SIG-M5 treated with dmso at 0.1 percent for 504 hours (cell line): ENCODE results near the gene CCNL2.
"Not testable (repeated sequence)": the region's sequence is repeated elsewhere in the genome, so short reads cannot be mapped to it uniquely, and the experiment has no call there.

Experiments
- DNase-seq: peaks from one replicate; lab custom pipeline; 2025; ENCODE audit not compliant: unreplicated experiment; lab: John Stamatoyannopoulos, UW

CCNL2 gene

GRCh38 chr1:1419813-1420653, 20.9 kb upstream of the CCNL2 start:
- DNase-seq, result no peak

- DNase-seq, result no peak
Measured at GRCh38 chr1:1419363-1419812, 20.3 kb upstream of the CCNL2 start.

DNA sequence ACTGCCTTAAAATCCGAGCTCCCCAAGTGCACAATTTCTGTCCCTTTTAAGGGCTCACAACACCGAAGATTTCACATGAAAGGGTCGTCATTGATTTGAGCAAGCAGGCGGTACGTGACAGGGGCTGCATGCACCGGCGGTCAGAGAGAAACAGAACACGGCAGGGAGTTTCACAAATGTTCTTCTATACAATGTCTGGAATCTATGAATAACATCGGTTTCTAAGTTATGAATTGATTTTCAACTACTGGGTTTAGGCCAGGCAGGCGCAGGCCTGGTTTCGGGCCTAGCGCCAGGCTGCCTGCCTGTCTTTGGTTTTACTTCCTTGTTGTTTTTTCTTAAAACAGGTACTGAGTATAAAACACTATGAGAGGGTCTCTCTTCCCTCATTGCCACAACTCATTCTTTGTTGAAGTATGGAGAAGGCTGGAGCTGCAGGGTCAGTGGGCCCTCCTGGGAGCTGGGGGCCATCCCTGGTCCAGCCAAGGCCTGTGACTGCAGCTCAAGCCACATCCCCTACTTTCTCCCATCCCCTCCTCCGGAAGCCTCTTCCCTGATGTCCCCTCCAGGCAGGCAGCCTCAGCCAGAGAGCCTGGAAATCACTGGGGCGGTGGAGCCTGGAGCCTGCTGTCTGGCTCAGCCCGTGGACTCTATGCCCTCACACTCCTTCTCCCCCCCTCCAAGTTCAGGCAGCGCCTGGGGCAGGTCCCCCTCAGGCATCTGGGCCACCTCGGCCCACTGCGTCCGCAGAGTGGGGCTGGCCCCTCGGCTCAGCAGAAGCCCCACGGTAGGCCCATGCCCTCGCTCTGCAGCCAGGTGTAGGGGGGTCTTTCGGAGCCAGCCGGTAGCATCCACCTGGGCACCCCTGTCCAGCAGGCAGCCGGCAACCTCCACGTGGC, 19.6 kb upstream of the CCNL2 start:
- no peak for DNase-seq

DNA sequence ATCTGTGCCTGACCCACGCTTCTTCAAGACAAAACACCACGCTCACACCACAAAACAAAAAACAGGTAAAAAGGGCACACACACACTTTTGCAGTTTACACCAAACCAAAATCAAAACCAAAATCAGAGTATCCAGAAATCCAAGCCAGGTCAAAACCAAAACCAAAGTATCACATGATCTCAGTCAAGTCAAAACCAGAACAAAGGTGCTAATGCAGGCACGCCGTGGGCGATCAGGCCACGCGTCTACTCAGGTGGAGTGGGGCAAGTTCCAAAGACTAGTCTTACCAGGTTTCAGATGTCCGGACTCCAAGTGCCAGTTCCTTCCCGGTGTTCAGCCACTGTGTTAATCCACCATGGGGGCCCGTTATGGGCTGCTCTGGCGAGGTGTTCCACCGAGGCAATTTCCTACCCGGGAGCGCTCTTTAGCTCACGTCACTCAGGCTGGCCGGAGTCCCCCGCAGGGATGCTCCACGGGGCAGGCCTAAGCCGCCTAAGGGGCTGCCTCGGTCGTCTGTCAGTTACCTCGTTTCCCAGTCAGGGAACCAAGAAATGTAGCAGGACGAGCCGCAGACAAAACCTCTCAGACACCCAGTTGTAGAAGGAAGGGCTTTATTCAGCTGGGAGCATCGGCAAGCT, 18.8 kb upstream of the CCNL2 start:
- not testable (repeated sequence) for DNase-seq

DNA sequence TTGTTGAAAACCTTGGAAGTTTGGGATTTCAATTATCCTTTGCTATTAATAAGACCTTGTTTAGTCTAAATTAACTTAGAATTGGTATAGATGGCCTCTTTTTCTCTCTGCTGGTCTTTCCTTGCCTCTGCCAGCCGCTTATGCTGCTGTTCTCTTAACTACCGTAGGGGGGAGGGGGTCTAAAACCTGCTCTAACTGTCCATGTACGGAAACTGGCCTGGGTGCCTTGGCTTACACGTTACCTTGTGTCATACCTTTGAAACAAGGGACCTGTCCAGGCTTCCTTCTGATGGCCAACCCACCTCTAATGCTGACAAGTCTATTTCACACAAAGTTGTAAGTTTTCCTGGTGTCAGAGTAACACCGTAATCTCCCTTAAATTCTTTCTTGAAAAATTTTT, 18.3 kb upstream of the CCNL2 start:
- DNase-seq, result not testable (repeated sequence)

DNA sequence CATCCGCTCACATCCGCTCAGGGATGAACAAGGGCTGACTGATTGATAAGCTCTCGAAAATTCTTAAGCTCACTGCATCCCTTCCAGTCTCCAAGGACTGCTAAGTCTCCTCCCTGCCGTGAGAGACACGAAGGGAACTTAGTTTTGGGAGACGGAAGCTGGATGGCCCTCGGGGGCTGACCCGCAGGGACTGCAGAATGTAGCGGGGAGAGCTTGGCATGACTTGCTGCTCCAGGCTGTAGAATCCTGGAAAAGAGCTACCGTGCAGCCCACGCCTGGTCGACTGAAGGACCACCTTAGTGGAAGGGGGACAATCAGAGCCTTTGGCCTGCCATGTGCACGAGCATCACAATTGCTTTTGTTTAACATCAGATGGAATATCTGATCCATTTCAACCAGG, 16.6 kb upstream of the CCNL2 start:
- DNase-seq, result no peak

DNA sequence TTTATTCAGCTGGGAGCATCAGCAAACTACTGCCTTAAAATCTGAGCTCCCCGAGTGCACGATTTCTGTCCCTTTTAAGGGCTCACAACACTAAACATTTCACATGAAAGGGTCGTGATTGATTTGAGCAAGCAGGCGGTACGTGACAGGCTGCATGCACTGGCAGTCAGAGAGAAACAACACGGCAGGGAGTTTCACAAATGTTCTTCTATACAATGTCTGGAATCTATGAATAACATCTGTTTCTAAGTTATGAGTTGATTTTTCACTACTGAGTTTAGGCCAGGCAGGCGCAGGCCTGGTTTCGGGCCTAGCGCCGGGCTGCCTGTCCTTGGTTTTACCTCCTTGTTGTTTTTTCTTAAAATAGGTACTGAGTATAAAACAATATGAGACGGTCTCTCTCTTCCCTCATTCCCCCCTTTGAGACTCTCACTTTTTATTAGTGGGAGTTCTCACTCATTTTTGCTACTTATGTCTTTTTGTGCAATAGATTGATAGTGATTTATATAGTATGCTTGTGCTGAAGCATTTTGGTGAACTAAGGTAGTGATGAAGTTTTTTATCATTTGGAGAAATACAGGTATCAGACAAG, 13.3 kb upstream of the CCNL2 start:
- DNase-seq, result not testable (repeated sequence)

DNA sequence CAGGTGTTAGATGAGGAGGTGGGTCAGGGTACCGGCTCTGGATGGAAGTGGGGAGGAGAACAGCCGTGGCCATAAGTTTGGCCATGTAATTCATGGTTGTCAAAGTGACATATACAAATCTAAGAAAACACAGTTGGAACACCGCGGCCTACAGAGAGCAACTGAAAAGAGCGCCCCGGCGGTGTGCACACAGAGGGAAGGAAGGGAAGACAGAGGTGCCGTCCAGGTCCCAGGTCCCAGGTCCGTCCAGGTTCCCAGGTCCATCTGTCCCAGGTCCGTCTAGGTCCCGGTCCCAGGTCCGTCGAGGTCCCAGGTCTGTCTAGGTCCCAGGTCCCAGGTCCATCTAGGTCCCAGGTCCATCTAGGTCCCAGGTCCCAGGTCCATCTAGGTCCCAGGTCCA, 12.5 kb upstream of the CCNL2 start:
- DNase-seq, result no peak

- DNase-seq, result not testable (repeated sequence)
Measured at GRCh38 chr1:1410238-1410637, 11.1 kb upstream of the CCNL2 start.

DNA sequence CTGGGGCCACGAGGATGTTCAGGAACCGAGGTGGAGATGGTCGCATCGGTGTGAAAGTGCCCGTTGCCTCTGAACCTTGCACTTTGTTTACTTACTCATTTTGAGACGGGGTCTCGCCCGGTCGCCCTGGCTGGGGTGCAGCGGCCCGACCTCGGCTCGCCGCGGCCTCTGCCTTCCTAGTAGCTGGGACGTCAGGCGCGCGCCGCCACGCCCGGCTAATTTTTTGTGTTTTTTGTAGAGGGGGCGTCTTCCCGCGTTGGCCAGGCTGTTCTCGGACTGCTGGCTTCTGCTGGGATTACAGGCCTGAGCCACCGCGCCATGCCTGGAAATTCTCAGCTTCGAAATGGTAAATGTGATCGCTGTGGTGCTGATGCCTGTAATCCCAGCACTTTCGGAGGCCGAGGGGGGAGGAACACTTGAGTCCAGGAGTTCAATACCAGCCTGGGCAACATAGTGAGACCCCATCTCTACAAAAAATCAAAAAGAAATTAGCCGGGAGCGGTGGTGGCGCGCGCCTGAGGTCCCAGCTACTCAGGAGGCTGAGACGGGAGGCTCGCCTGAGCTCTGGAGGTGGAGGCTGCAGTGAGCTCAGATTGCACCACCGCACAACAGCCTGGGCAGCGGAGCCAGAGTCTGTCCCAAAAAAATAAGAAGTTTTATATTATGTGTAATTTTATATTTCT, 8.6 kb upstream of the CCNL2 start:
- DNase-seq, result no peak

DNA sequence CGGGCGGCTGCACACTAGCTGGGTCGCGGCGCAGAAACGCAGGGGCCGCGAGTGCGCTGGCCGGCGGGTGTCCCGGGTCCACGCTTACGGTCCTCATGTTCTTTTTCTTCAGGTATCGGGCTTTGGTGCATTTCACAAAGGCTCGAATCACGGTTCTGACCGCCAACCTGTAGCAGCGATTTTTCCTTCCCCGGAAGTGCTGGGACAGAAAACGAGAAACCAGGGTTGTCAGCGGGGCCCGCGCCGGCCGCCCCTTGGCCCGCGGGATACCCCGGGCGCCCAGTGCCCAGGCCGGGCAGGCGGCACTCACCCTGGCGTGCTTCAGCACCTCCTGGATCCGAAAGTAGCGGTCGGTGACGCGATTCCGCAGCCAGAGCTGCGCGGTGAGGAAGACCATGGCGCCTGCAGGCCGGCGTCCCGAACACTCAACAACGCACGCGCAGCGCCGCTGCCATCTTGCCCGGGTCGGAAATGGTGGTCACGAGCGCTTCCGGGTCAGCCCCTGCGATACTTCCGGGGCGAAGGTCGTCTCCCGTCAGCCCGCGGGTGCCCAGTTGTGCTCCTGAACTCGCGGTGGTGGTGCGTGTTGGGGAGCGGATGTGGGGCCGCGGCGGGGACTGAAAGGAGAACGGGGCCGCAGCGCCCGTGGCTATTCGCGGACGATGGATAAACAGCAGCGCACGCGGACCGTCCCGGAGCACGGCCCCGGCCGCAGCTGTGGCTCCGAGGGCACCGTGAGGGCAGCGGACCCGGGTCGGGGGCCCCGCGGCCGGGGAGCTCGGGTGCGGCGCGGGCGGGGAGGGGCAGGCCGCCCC, 7.9 kb upstream of the CCNL2 start, which contains the start of gene MRPL20:
MRPL20 (minus strand) TSS at position 473 of the 815 bp plus-strand sequence; CDS start at position 397, 76 bp downstream.
- DNase-seq, result peak; percentile 88

DNA sequence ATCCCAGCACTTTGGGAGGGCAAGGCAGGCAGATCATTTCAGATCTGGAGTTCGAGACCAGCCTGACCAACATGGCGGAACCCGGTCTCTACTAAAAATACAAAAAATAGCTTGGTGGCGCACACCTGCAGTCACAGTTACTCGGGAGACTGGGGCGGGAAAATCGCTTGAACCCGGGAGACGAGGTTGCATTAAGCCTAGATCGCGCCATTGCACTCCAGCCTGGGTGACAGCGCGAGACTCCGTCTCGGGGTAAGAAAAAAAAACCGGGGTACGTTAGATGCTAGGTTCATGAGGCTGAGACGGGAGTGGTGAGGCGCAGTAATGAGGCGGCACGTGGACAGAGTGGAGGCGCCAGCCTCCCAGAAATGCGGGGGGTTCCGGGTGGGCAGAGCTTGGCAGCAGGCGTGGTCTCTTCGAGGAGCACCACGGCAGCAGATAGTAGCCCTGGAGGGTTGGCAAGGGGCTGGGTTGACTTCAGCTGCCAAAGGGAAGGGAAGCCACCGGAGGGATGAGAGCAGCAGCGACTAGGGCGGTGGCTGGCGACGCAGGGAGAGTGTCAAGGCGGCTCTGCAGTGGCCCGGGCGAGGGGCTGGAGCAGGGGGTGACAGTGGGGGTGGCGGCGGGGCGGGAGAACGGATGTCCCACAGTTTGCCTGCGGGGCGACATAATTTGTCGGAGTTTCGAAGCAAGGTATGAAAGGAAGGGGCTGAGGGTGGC, 7.1 kb upstream of the CCNL2 start:
- no peak for DNase-seq

- no peak for DNase-seq
Measured at GRCh38 chr1:1403653-1404052, 4.5 kb upstream of the CCNL2 start.

DNA sequence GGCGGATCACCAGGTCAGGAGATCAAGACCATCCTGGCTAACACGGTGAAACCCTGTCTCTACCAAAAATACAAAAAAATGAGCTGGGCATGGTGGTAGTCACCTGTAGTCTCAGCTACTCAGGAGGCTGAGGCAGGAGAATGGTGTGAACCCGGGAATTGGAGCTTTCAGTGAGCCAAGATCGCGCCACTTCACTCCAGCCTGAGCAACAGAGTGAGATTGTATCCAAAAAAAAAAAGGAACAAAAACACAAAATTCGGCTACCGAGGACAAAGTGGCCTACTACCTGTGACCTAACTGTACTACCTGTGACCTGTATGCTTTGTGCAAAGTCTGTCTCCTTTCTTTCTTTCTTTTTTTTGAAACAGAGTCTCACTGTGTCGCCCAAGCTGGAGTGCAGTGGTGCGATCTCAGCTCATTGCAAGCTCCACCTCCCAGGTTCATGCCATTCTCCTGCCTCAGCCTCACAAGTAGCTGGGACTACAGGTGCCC, 3.8 kb upstream of the CCNL2 start:
- DNase-seq, result not testable (repeated sequence)

- peak; percentile 29 for DNase-seq
Measured at GRCh38 chr1:1402072-1402900, 3.2 kb upstream of the CCNL2 start.

DNA sequence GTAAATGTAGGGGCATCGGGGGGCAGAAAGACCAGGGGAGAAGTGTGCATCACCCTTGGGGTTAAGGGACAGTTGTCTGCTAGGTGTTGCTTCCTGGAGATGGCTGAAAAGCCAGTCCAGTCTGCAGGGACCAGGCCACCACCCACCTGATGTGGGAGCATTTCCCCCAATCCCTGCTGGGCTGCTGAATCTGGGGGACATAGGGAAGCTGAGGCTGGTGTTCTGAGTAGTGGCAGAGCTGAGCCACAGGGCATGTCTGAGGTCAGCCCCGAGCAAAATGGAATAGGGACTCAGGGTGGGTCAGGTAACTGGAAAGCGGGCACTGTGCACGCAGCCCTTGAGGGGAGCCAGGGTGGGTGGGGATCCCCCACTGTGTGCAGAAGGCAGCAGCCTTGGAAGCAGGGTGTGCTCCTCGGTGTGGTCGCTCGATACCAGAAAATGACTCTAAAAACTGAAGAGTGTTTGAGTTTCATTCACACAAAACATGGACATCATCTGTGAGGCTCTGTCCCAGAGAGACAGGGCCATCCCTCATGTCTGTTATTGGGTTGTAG, 2.4 kb upstream of the CCNL2 start:
- DNase-seq, result no peak
